ENCODE results near the gene ASCC1. TPM values are rescaled to one million over a fixed set of nuclear protein-coding genes. Genes with fewer than 3 reads are reported as not detected.

Gene ASCC1
- total RNA-seq, 1 experiment from 2014 or later: 27.8 TPM

DNA sequence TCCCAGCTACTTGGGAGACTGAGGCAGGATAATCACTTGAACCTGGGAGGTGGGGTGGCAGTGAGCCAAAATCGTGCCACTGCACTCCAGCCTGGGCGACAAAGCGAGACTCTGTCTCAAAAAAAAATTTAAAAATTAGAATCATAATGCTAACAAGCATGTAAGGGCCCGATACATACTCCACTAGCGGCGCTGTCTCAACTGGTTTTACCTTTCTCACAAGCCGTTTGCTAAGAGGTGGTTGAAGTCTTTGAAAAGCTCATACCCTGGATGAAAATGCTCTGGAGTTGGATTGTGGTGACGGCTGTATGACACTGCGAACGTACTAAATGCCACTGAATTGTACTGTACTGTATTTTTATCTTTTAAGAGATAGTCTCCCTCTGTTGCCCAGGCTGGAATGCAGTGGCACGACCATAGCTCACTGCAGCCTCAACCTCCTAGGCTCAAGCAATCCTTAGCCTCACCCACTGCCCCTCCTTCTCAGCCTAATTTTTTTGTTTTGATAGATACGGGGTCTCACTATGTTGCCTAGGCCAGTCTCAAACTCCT lies 157.7 kb downstream of the ASCC1 start:
- no peak overlapping the region for H3K4me2 ChIP-seq (ENCODE audit: low read depth, low read length, poor library complexity, severe bottlenecking)
- no peaks in the 10 kb centered on the region for H3K9me2 ChIP-seq (replicated peaks; ENCODE audit: insufficient read depth, low read length)
- H3K9me3 ChIP-seq (ENCODE audit: low read length): no peaks in the 10 kb centered on the region
- no peaks in the 10 kb centered on the region for H4K20me1 ChIP-seq (ENCODE audit: insufficient read depth, low read depth, low read length)
- no peaks in the 10 kb centered on the region for H3K27me3 ChIP-seq (ENCODE audit: low read length)
- H3K9ac ChIP-seq (ENCODE audit: low read length): no peak overlapping the region
- no peak overlapping the region for H3K4me3 ChIP-seq (ENCODE audit: low read length)
- DNase-seq: no peak
- H3K36me3 ChIP-seq (ENCODE audit: insufficient read depth, low read length): no peaks in the 10 kb centered on the region
- H3K4me1 ChIP-seq (ENCODE audit: low read length): no peaks in the 10 kb centered on the region
- no peak overlapping the region for H3K27ac ChIP-seq (ENCODE audit: low read length)
- no peaks in the 10 kb centered on the region for H3K79me2 ChIP-seq (ENCODE audit: low read length)
- no peak overlapping the region for H2AFZ ChIP-seq (ENCODE audit: low read length)

- no peak overlapping the region for H3K9ac ChIP-seq (ENCODE audit: low read length)
Observed at GRCh38 chr10:72056932-72057751, 158.9 kb downstream of the ASCC1 start.

DNA sequence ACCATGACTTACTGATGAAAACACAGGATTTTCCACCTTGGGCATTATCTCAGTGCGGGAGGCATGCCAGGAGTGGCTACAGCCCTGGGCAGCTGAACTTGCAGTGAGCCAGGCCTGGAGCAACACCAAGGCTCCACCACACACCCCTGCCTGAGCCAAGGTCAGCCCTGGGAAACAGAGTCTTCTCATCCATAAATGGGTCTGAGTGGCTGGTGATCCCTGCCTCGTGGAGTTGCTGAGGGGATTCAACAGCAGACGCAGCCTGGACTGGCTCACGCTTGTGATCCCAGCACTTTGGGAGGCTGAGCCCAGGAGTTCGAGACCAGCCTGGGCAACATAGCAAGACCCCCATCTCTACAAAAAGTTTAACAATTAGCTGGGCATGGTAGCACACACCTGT lies 160.0 kb downstream of the ASCC1 start:
- H4K20me1 ChIP-seq (ENCODE audit: insufficient read depth, low read depth, low read length): no peaks in the 10 kb centered on the region
- H2AFZ ChIP-seq (ENCODE audit: low read length): no peak overlapping the region
- H3K36me3 ChIP-seq (ENCODE audit: insufficient read depth, low read length): no peaks in the 10 kb centered on the region
- no peaks in the 10 kb centered on the region for H3K4me1 ChIP-seq (ENCODE audit: low read length)
- no peaks in the 10 kb centered on the region for H3K79me2 ChIP-seq (ENCODE audit: low read length)
- H3K4me2 ChIP-seq (ENCODE audit: low read depth, low read length, poor library complexity, severe bottlenecking): no peak overlapping the region
- H3K9me2 ChIP-seq (replicated peaks; ENCODE audit: insufficient read depth, low read length): no peaks in the 10 kb centered on the region
- H3K4me3 ChIP-seq (ENCODE audit: low read length): no peak overlapping the region
- H3K9ac ChIP-seq (ENCODE audit: low read length): no peak overlapping the region
- no peak for DNase-seq
- H3K27ac ChIP-seq (ENCODE audit: low read length): no peak overlapping the region
- no peaks in the 10 kb centered on the region for H3K9me3 ChIP-seq (ENCODE audit: low read length)
- no peaks in the 10 kb centered on the region for H3K27me3 ChIP-seq (ENCODE audit: low read length)

More at GRCh38 chr10:72056932-72057751, 158.9 kb downstream of the ASCC1 start:
- Histone ChIP-seq H3K4me3 (ENCODE audit: low read length) (no peak overlapping the region), H3K27ac (ENCODE audit: low read length) (no peak overlapping the region), H3K4me1 (ENCODE audit: low read length) (no peaks in the 10 kb centered on the region), H3K27me3 (ENCODE audit: low read length) (no peaks in the 10 kb centered on the region), H2AFZ (ENCODE audit: low read length) (no peak overlapping the region), H4K20me1 (ENCODE audit: insufficient read depth, low read depth, low read length) (no peaks in the 10 kb centered on the region), H3K36me3 (ENCODE audit: insufficient read depth, low read length) (no peaks in the 10 kb centered on the region), H3K9me2 (replicated peaks; ENCODE audit: insufficient read depth, low read length) (no peaks in the 10 kb centered on the region), H3K79me2 (ENCODE audit: low read length) (no peaks in the 10 kb centered on the region), H3K4me2 (ENCODE audit: low read depth, low read length, poor library complexity, severe bottlenecking) (no peak overlapping the region), H3K9me3 (ENCODE audit: low read length) (no peaks in the 10 kb centered on the region)
- DNase-seq: no peak

- no peak overlapping the region for H3K9ac ChIP-seq (ENCODE audit: low read length)
- peaks cover 5% of the 10 kb centered on the region for H3K9me3 ChIP-seq (ENCODE audit: low read length)
- H3K27me3 ChIP-seq (ENCODE audit: low read length): peaks cover 2% of the 10 kb centered on the region; the same call in 1 of the 2 replicates
- H3K79me2 ChIP-seq (ENCODE audit: low read length): no peaks in the 10 kb centered on the region
- H4K20me1 ChIP-seq (ENCODE audit: insufficient read depth, low read depth, low read length): no peaks in the 10 kb centered on the region
- H3K36me3 ChIP-seq (ENCODE audit: insufficient read depth, low read length): no peaks in the 10 kb centered on the region
- H3K4me3 ChIP-seq (ENCODE audit: low read length): no peak overlapping the region
- H3K27ac ChIP-seq (ENCODE audit: low read length): no peak overlapping the region
- H3K9me2 ChIP-seq (replicated peaks; ENCODE audit: insufficient read depth, low read length): no peaks in the 10 kb centered on the region
- no peak overlapping the region for H3K4me2 ChIP-seq (ENCODE audit: low read depth, low read length, poor library complexity, severe bottlenecking)
- H2AFZ ChIP-seq (ENCODE audit: low read length): no peak overlapping the region
- no peak for DNase-seq
- peaks cover 6% of the 10 kb centered on the region for H3K4me1 ChIP-seq (ENCODE audit: low read length)
Observed at GRCh38 chr10:72053690-72054089, 162.4 kb downstream of the ASCC1 start.

- Histone ChIP-seq H3K9me3 (ENCODE audit: low read length) (peaks cover 5% of the 10 kb centered on the region), H3K9me2 (replicated peaks; ENCODE audit: insufficient read depth, low read length) (no peaks in the 10 kb centered on the region), H3K36me3 (ENCODE audit: insufficient read depth, low read length) (no peaks in the 10 kb centered on the region), H3K4me3 (ENCODE audit: low read length) (no peak overlapping the region), H3K4me1 (ENCODE audit: low read length) (peaks cover 6% of the 10 kb centered on the region), H4K20me1 (ENCODE audit: insufficient read depth, low read depth, low read length) (no peaks in the 10 kb centered on the region), H2AFZ (ENCODE audit: low read length) (no peak overlapping the region), H3K4me2 (ENCODE audit: low read depth, low read length, poor library complexity, severe bottlenecking) (no peak overlapping the region), H3K27ac (ENCODE audit: low read length) (no peak overlapping the region), H3K27me3 (ENCODE audit: low read length) (peaks cover 2% of the 10 kb centered on the region; the same call in 1 of the 2 replicates), H3K9ac (ENCODE audit: low read length) (no peak overlapping the region), H3K79me2 (ENCODE audit: low read length) (no peaks in the 10 kb centered on the region)
- DNase-seq: no peak
Observed at GRCh38 chr10:72050873-72051272, 165.2 kb downstream of the ASCC1 start.

GRCh38 chr10:72049969-72050781 lies 165.9 kb downstream of the ASCC1 start:
- no peaks in the 10 kb centered on the region for H3K9me2 ChIP-seq (replicated peaks; ENCODE audit: insufficient read depth, low read length)
- no peak overlapping the region for H3K27ac ChIP-seq (ENCODE audit: low read length)
- no peaks in the 10 kb centered on the region for H3K36me3 ChIP-seq (ENCODE audit: insufficient read depth, low read length)
- H3K4me2 ChIP-seq (ENCODE audit: low read depth, low read length, poor library complexity, severe bottlenecking): no peak overlapping the region
- no peak overlapping the region for H3K4me3 ChIP-seq (ENCODE audit: low read length)
- no peak overlapping the region for H2AFZ ChIP-seq (ENCODE audit: low read length)
- no peaks in the 10 kb centered on the region for H4K20me1 ChIP-seq (ENCODE audit: insufficient read depth, low read depth, low read length)
- H3K27me3 ChIP-seq (ENCODE audit: low read length): peaks cover 2% of the 10 kb centered on the region; the same call in 1 of the 2 replicates
- peaks cover 5% of the 10 kb centered on the region for H3K9me3 ChIP-seq (ENCODE audit: low read length)
- peaks cover 6% of the 10 kb centered on the region for H3K4me1 ChIP-seq (ENCODE audit: low read length)
- peak; percentile 48 for DNase-seq
- H3K9ac ChIP-seq (ENCODE audit: low read length): no peak overlapping the region
- H3K79me2 ChIP-seq (ENCODE audit: low read length): no peaks in the 10 kb centered on the region

DNA sequence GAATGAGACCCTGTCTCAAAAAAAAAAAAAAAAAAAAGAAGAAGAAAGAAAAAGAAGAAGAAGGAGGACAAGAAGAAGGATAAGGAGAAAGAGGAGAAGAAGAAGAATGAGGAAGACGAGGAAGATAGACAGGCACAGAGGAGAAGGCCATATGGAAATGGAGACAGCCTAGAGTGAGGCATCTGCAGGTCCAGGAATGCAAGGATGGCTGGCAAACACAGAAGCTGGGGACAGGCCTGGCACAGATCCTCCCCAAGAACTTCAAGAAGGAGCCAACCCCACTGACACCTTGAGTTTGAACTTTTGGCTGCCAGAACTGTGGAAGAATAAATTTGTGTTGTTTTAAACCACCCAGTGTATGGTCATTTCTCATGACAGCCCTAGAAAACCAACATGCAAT lies 166.6 kb downstream of the ASCC1 start:
- no peaks in the 10 kb centered on the region for H3K79me2 ChIP-seq (ENCODE audit: low read length)
- peaks cover 5% of the 10 kb centered on the region for H3K9me3 ChIP-seq (ENCODE audit: low read length)
- no peak overlapping the region for H3K4me3 ChIP-seq (ENCODE audit: low read length)
- no peak overlapping the region for H3K4me2 ChIP-seq (ENCODE audit: low read depth, low read length, poor library complexity, severe bottlenecking)
- no peak for DNase-seq
- no peaks in the 10 kb centered on the region for H3K36me3 ChIP-seq (ENCODE audit: insufficient read depth, low read length)
- no peak overlapping the region for H3K9ac ChIP-seq (ENCODE audit: low read length)
- no peak overlapping the region for H2AFZ ChIP-seq (ENCODE audit: low read length)
- no peaks in the 10 kb centered on the region for H4K20me1 ChIP-seq (ENCODE audit: insufficient read depth, low read depth, low read length)
- H3K27ac ChIP-seq (ENCODE audit: low read length): no peak overlapping the region
- H3K27me3 ChIP-seq (ENCODE audit: low read length): peaks cover 2% of the 10 kb centered on the region; the same call in 1 of the 2 replicates
- H3K9me2 ChIP-seq (replicated peaks; ENCODE audit: insufficient read depth, low read length): no peaks in the 10 kb centered on the region
- peaks cover 6% of the 10 kb centered on the region for H3K4me1 ChIP-seq (ENCODE audit: low read length)

Measured in Karpas-422 (cell line).